ENCODE results near the gene CDC14A.

DNA sequence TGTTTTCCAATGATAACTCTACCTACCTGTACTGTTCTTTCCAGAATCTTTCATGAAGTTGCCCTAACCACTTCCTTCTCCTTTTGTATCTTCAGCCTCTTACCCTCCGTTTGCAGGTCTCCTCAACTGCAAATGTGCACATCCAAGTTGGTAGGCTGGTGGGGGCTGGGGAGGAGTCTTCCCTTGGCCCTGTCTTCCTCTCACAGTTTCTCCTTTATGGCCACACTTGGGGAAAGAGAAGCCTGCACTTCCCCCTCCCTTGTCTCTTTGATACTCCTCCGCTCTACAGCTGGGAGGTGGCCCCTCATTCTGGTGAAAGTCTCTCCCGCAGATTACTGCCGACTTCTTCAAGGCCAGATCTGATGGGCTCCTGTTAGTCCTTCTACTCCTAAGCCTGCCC lies 158.8 kb downstream of the CDC14A start:
- TF ChIP-seq, protein P1, sequence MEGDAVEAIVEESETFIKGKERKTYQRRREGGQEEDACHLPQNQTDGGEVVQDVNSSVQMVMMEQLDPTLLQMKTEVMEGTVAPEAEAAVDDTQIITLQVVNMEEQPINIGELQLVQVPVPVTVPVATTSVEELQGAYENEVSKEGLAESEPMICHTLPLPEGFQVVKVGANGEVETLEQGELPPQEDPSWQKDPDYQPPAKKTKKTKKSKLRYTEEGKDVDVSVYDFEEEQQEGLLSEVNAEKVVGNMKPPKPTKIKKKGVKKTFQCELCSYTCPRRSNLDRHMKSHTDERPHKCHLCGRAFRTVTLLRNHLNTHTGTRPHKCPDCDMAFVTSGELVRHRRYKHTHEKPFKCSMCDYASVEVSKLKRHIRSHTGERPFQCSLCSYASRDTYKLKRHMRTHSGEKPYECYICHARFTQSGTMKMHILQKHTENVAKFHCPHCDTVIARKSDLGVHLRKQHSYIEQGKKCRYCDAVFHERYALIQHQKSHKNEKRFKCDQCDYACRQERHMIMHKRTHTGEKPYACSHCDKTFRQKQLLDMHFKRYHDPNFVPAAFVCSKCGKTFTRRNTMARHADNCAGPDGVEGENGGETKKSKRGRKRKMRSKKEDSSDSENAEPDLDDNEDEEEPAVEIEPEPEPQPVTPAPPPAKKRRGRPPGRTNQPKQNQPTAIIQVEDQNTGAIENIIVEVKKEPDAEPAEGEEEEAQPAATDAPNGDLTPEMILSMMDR (IDR thresholded peaks at IDR 0.05) = no peak
- TF ChIP-seq SMAD4 (CRISPR knock-in tag; IDR thresholded peaks at IDR 0.05) = no peak
- TF ChIP-seq, protein P2, sequence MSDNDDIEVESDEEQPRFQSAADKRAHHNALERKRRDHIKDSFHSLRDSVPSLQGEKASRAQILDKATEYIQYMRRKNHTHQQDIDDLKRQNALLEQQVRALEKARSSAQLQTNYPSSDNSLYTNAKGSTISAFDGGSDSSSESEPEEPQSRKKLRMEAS (CRISPR knock-in tag; IDR thresholded peaks at IDR 0.05) = no peak
- no peak for TF ChIP-seq SP1 (CRISPR knock-in tag; conservative IDR thresholded peaks at IDR 0.05)
- TF ChIP-seq, protein P3, sequence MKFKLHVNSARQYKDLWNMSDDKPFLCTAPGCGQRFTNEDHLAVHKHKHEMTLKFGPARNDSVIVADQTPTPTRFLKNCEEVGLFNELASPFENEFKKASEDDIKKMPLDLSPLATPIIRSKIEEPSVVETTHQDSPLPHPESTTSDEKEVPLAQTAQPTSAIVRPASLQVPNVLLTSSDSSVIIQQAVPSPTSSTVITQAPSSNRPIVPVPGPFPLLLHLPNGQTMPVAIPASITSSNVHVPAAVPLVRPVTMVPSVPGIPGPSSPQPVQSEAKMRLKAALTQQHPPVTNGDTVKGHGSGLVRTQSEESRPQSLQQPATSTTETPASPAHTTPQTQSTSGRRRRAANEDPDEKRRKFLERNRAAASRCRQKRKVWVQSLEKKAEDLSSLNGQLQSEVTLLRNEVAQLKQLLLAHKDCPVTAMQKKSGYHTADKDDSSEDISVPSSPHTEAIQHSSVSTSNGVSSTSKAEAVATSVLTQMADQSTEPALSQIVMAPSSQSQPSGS (CRISPR knock-in tag; IDR thresholded peaks at IDR 0.05; ENCODE audit: borderline replicate concordance, low read depth) = no peak
- TF ChIP-seq, protein P4, sequence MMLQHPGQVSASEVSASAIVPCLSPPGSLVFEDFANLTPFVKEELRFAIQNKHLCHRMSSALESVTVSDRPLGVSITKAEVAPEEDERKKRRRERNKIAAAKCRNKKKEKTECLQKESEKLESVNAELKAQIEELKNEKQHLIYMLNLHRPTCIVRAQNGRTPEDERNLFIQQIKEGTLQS (CRISPR knock-in tag; conservative IDR thresholded peaks at IDR 0.05) = no peak
- TF ChIP-seq CREB1 (CRISPR knock-in tag; IDR thresholded peaks at IDR 0.05) = no peak
- no peak for TF ChIP-seq ZBTB21 (CRISPR knock-in tag; IDR thresholded peaks at IDR 0.05; ENCODE audit: borderline replicate concordance)
- TF ChIP-seq CBFB (CRISPR knock-in tag; IDR thresholded peaks at IDR 0.05; ENCODE audit: low read depth) = no peak
- TF ChIP-seq, protein P5, sequence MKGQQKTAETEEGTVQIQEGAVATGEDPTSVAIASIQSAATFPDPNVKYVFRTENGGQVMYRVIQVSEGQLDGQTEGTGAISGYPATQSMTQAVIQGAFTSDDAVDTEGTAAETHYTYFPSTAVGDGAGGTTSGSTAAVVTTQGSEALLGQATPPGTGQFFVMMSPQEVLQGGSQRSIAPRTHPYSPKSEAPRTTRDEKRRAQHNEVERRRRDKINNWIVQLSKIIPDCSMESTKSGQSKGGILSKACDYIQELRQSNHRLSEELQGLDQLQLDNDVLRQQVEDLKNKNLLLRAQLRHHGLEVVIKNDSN (CRISPR knock-in tag; IDR thresholded peaks at IDR 0.05) = no peak
- TF ChIP-seq TCF7 (CRISPR knock-in tag; IDR thresholded peaks at IDR 0.05; ENCODE audit: low read depth) = no peak
